Lung (tissue), 12 donors: ENCODE data around the gene UNC5C. TPM values are rescaled to one million over a fixed set of nuclear protein-coding genes. Genes with fewer than 3 reads are reported as not detected.

ENCODE experiments used
- ATAC-seq: fragments of 200-7000 bp; cut with Tn5 transposase; one replicate; pipeline ENCODE4 v1.9.1; 2020; ENCODE audit warnings: moderate number of reproducible peaks; ENCODE audit not compliant: insufficient read depth, low FRiP score
- DNase-seq, 3 donors: peaks; one replicate each; pipeline ENCODE4 v3.0.0-alpha.2; 2013 to 2017
- H3K27ac ChIP-seq, 2 donors: one replicate each; pipeline ENCODE4 v1.5.1; 2013; ENCODE audit warnings: mild to moderate bottlenecking in 2 of 2, moderate library complexity in 2 of 2, control low read depth in 1 of 2, inconsistent platforms in 1 of 2, low read depth in 1 of 2, low read length in 1 of 2
- H3K27me3 ChIP-seq, 3 donors: one replicate each; pipeline ENCODE4 v1.5.1; 2013; ENCODE audit warnings: low read length in 2 of 3; ENCODE audit not compliant: control insufficient read depth in 3 of 3, insufficient read depth in 3 of 3
- H3K36me3 ChIP-seq, 4 donors: one replicate each; pipeline ENCODE4 v1.5.1; 2013; ENCODE audit warnings: low read length in 4 of 4, mild to moderate bottlenecking in 1 of 4, moderate library complexity in 1 of 4; ENCODE audit not compliant: control insufficient read depth in 4 of 4, insufficient read depth in 4 of 4
- H3K4me1 ChIP-seq, 5 donors: one replicate each; pipeline ENCODE4 v1.5.1; 2013; ENCODE audit warnings: low read length in 5 of 5, mild to moderate bottlenecking in 2 of 5, moderate library complexity in 1 of 5; ENCODE audit not compliant: control insufficient read depth in 5 of 5, insufficient read depth in 5 of 5
- H3K4me3 ChIP-seq: one replicate; pipeline ENCODE4 v1.5.1; 2013; ENCODE audit warnings: mild to moderate bottlenecking, control low read depth, moderate library complexity
- H3K9ac ChIP-seq, 2 donors: one replicate each; pipeline ENCODE4 v1.5.1; 2013; ENCODE audit warnings: low read length in 2 of 2, control low read depth in 1 of 2; ENCODE audit not compliant: insufficient read depth in 1 of 2
- H3K9me3 ChIP-seq, 4 donors: one replicate each; pipeline ENCODE4 v1.5.1; 2013; ENCODE audit warnings: low read length in 3 of 4, mild to moderate bottlenecking in 1 of 4, moderate library complexity in 1 of 4; ENCODE audit not compliant: control insufficient read depth in 4 of 4, insufficient read depth in 3 of 4
- WGBS, 2 donors: extraction: QIAGEN DNeasy Blood & Tissue Kit; methylation state at CpG; one replicate each; pipeline ENCODE4 v1.1.7; 2013; 5-methylcytosine and 5-hydroxymethylcytosine counted together
- polyA plus RNA-seq, 2 donors: library from polyadenylated mRNA; stranded (reverse); fragments of 200-250 nt; gene quantifications; one replicate each; pipeline ENCODE4 v1.2.1, GENCODE V29; 2013
- total RNA-seq, 2 donors: library from RNA; depleted of rRNA in 1 of 2; stranded (reverse); fragments of >200 nt in 1 of 2; gene quantifications; one replicate each; pipeline ENCODE4 v1.2.1, GENCODE V29; 2014 to 2021
- TF ChIP-seq, protein P1 (sequence below): IDR thresholded peaks from 2 replicates; pipeline ENCODE4 v1.5.1; 2012; ENCODE audit warnings: mild to moderate bottlenecking; ENCODE audit errors: control extremely low read depth, extremely low read depth
- donor health status: control.
- donor health status: control.
- donor health status: Bipolar disorder and iron deficiency.
- donor health status: healthy.
- donor health status: DM: yes; HTN: yes; CAD: no.

UNC5C gene
- total and polyA plus RNA-seq, 4 donors: 0.55 to 27.9 (median 3.8) TPM

GRCh38 chr4:95167805-95168204 is 381.0 kb downstream of the UNC5C start:
- 82 to 84% methylated on average over 7 of the region's 7 CpGs for WGBS, 2 donors
- Histone ChIP-seq H3K9me3 (no peaks in the 10 kb centered on the region), H3K9ac (no peak overlapping the region), H3K27ac (no peak overlapping the region), H3K4me3 (no peak overlapping the region), H3K4me1 (peaks cover 0 to 16% (median 0%) of the 10 kb centered on the region in 5 donors), H3K36me3 (peaks cover 0 to 12% (median 3%) of the 10 kb centered on the region in 4 donors), H3K27me3 (no peaks in the 10 kb centered on the region)
- TF ChIP-seq, protein P1, sequence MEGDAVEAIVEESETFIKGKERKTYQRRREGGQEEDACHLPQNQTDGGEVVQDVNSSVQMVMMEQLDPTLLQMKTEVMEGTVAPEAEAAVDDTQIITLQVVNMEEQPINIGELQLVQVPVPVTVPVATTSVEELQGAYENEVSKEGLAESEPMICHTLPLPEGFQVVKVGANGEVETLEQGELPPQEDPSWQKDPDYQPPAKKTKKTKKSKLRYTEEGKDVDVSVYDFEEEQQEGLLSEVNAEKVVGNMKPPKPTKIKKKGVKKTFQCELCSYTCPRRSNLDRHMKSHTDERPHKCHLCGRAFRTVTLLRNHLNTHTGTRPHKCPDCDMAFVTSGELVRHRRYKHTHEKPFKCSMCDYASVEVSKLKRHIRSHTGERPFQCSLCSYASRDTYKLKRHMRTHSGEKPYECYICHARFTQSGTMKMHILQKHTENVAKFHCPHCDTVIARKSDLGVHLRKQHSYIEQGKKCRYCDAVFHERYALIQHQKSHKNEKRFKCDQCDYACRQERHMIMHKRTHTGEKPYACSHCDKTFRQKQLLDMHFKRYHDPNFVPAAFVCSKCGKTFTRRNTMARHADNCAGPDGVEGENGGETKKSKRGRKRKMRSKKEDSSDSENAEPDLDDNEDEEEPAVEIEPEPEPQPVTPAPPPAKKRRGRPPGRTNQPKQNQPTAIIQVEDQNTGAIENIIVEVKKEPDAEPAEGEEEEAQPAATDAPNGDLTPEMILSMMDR: no peak
- DNase-seq (no peak), ATAC-seq (no peak)

DNA sequence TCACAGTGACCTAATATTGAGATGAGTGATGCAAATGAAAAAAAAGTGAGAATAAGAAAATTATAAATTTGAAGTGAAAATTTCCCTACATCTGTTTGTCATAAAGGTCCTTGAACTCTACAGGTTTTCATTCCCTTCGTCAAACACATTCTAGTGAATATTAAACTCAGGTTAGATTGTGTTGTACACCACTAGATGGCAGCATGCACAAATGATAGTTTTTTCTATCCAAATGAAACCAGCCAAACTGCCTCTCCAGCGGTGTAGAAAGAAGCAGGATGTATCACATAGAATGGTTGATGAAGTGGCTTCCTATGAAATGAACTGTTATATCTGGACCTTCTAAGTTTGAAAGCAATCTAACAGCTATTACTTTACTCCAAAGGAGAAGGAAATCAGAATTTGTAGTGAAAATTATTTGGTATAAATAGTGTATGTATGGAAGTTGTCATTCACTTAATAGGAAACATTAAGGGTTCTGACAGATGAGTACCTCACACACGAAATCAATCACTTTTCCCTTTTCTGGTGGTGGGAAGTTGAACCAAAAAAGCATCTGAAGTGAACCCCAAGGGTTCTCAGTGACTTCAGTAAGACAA is 382.7 kb downstream of the UNC5C start:
- H3K4me1 ChIP-seq: peaks cover 0 to 16% (median 0%) of the 10 kb centered on the region in 5 donors
- peaks cover 0 to 12% (median 3%) of the 10 kb centered on the region in 4 donors for H3K36me3 ChIP-seq
- ATAC-seq: peak; percentile 89
- H3K9ac ChIP-seq: no peak overlapping the region
- H3K27me3 ChIP-seq: no peaks in the 10 kb centered on the region
- peak; percentile 53 to 96 (median 91) for DNase-seq
- no peaks in the 10 kb centered on the region for H3K9me3 ChIP-seq
- H3K27ac ChIP-seq: no peak overlapping the region
- WGBS, 2 donors: 11 to 14% methylated on average over 3 of the region's 3 CpGs
- TF ChIP-seq, protein P1: peak; percentile 58
- no peak overlapping the region for H3K4me3 ChIP-seq

DNA sequence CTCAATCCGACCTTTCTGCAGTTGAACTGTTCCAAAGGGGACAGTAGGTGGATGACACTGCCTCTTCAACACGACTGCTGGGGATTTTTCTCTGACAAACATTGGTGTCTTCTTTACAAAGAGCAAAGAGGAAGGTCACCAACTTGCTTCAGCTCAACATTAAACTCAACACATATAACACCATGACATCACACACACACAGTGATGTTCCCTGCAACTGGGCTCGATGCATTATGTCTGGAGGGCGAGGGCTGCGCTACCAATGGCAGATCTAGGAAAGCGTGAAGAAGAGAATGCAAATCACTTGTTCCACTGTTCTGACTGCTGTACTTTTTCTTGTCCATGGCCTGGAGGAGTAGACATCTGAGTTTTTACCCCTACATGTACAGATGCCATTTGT is 385.9 kb downstream of the UNC5C start:
- TF ChIP-seq, protein P1: no peak
- 85 to 91% methylated on average over 6 of the region's 6 CpGs for WGBS, 2 donors
- no peak for DNase-seq

More for the DNA sequence above, 385.9 kb downstream of the UNC5C start:
- no peaks in the 10 kb centered on the region for H3K9me3 ChIP-seq
- H3K9ac ChIP-seq: no peak overlapping the region
- H3K4me1 ChIP-seq: peaks cover 0 to 21% (median 0%) of the 10 kb centered on the region in 5 donors
- H3K27ac ChIP-seq: no peak overlapping the region
- H3K36me3 ChIP-seq: peaks cover 0 to 2% (median 0%) of the 10 kb centered on the region in 4 donors
- no peaks in the 10 kb centered on the region for H3K27me3 ChIP-seq
- no peak for ATAC-seq
- H3K4me3 ChIP-seq: no peak overlapping the region
